ENCODE data around the gene PGAM2. TPM values are rescaled to one million over a fixed set of nuclear protein-coding genes. Genes with fewer than 3 reads are reported as not detected.
A peak's percentile ranks its signal among the peaks of the same experiment; 100 is the strongest.

PGAM2 gene
- total RNA-seq, 2 donors from 2014 or later: 9.7 TPM; not detected in 1

DNA sequence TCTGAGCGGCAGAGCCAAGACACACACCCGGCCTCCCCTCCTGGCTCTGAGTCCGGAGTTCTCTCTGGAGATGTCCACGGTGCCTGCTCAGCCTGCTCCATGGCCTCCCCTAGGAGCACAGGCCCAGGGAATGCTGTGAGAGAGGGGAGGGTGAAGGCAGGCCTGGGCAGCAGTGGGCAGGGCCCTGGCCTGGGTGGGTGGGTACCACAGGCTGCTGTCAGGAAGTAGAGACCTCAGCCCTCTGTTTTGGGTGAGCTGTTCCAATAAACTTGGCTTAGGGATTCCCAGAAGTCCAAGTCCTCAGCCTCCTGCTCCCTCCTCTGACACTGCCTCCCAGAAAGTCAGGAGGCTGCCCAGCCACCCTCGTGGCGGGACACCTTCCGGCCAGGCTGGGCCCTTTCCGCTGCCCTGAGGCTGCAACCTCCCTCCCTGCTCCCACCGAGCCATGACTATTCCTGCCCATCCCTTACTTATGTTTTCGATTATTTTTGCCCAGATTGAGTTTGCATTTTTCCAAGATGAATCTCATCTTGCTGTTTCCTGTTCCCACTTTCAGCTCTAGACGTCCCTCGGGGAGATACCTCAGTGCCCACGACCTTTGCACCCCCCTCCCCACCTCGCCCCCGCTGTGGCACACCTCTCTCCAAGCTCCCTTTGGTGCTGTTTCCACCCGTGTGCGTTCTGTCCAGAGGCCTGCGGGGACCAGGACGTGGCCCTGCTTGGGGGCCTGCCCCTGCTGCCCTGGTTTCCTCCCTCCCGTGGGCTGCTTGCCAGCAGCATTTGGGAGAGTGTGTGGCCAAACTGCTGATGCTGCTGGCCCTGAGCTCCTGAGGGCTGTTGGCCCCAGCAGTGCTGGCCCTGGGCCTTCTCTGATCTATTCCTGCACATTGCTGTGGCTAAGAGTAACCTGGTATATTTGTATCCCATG, 22.8 kb upstream of the PGAM2 start:
- H3K36me3 ChIP-seq: no peaks in the 10 kb centered on the region
- peak overlapping the region; percentile 52 to 57 for H3K27ac ChIP-seq
- WGBS: 50% methylated on average over 20 of the region's 20 CpGs
- DNase-seq (ENCODE audit: low spot score): no peak
- no peak overlapping the region for H3K4me3 ChIP-seq
- TF ChIP-seq POLR2A (IDR thresholded peaks at IDR 0.05): no peak
- no peak for TF ChIP-seq POLR2AphosphoS5 (IDR thresholded peaks at IDR 0.05)
- TF ChIP-seq, protein P1, sequence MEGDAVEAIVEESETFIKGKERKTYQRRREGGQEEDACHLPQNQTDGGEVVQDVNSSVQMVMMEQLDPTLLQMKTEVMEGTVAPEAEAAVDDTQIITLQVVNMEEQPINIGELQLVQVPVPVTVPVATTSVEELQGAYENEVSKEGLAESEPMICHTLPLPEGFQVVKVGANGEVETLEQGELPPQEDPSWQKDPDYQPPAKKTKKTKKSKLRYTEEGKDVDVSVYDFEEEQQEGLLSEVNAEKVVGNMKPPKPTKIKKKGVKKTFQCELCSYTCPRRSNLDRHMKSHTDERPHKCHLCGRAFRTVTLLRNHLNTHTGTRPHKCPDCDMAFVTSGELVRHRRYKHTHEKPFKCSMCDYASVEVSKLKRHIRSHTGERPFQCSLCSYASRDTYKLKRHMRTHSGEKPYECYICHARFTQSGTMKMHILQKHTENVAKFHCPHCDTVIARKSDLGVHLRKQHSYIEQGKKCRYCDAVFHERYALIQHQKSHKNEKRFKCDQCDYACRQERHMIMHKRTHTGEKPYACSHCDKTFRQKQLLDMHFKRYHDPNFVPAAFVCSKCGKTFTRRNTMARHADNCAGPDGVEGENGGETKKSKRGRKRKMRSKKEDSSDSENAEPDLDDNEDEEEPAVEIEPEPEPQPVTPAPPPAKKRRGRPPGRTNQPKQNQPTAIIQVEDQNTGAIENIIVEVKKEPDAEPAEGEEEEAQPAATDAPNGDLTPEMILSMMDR (IDR thresholded peaks at IDR 0.05): no peak
- no peaks in the 10 kb centered on the region for H3K4me1 ChIP-seq (replicated peaks)
- no peaks in the 10 kb centered on the region for H3K27me3 ChIP-seq (replicated peaks; ENCODE audit: insufficient read depth)
- H3K9me3 ChIP-seq: no peaks in the 10 kb centered on the region
- intact Hi-C loops (cut with DNase I): no loop called here

DNA sequence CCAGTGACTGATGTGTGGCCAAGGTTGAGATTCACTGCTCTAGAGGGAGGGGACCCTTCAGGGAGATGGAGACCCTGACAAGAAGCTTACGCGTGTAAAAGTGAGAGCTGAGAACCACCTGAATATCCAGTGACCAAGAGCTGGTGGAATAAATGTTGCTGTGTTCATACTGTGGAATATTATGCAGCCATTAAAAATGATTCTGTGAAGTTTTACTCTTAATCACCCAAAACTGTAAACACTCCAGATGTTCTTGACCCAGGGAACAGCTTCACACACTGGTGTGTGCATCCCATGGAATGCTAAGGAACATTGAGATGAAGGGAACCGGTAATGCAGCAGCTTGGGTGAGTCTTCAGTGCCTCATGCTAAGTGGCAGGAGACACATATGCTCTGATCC, 21.3 kb upstream of the PGAM2 start:
- TF ChIP-seq, protein P1 (IDR thresholded peaks at IDR 0.05): no peak
- TF ChIP-seq POLR2AphosphoS5 (IDR thresholded peaks at IDR 0.05) (no peak), POLR2A (IDR thresholded peaks at IDR 0.05) (no peak)
- DNase-seq (ENCODE audit: low spot score): no peak
- H3K9me3 ChIP-seq: no peaks in the 10 kb centered on the region
- H3K27ac ChIP-seq: no peak overlapping the region
- no peaks in the 10 kb centered on the region for H3K36me3 ChIP-seq
- no peak overlapping the region for H3K4me3 ChIP-seq
- 96% methylated on average over 3 of the region's 3 CpGs for WGBS
- H3K4me1 ChIP-seq (replicated peaks): no peaks in the 10 kb centered on the region
- H3K27me3 ChIP-seq (replicated peaks; ENCODE audit: insufficient read depth): no peaks in the 10 kb centered on the region
- intact Hi-C loops (cut with DNase I): no loop called here

DNA sequence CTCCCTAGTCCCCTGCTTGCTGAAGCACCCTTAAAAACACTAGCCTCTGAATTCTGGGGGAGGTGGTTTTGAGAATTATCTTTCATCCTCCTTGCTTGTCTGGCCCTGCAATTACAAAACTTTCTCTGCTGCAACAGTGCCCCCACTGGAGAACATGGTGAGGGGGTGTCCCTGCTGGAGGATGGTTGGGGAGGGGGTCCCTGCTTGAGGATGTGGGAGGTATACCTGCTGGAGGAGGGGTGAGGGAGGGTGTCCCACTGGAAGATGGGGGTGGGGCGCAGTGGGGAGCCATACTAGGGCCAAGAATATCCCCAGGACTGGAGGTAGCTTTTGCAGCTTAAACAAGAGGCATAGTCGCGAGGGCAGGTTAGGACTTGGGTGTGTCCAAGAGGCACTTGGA, 20.2 kb upstream of the PGAM2 start:
- H3K4me1 ChIP-seq (replicated peaks): no peaks in the 10 kb centered on the region
- no peaks in the 10 kb centered on the region for H3K9me3 ChIP-seq
- no peak overlapping the region for H3K4me3 ChIP-seq
- 76% methylated on average over 3 of the region's 3 CpGs for WGBS
- no peak for TF ChIP-seq POLR2A (IDR thresholded peaks at IDR 0.05)
- TF ChIP-seq POLR2AphosphoS5 (IDR thresholded peaks at IDR 0.05): no peak
- no peak overlapping the region for H3K27ac ChIP-seq
- DNase-seq (ENCODE audit: low spot score): no peak
- no peaks in the 10 kb centered on the region for H3K27me3 ChIP-seq (replicated peaks; ENCODE audit: insufficient read depth)
- intact Hi-C loops (cut with DNase I): no loop called here
- peaks cover 0 to 3% of the 10 kb centered on the region in 2 donors for H3K36me3 ChIP-seq

DNA sequence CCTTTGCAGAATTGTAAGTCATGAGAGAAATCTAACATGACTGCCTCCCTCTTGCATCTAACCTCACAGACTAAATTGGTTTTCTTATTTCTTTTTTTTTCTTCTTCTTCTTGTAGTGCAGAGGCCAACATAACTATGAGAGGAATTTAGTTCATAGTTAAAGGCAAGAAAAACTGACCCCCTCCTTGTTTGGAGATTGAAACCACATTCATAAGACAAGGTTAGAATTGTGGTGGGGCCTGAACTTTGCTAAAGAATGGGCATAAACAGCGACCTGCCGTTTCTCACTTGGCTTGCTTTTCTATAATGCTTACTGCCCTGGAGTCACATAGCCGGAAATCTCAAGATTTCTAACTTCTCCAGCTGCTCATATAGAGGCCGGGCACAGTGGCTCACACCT, 19.3 kb upstream of the PGAM2 start:
- H3K4me3 ChIP-seq: no peak overlapping the region
- H3K9me3 ChIP-seq: no peaks in the 10 kb centered on the region
- intact Hi-C loops (cut with DNase I): loop anchor here (5.0 kb wide), 1 partner anchor 38 kb away; the partner anchor contains the start of gene POLD2
- TF ChIP-seq POLR2A (IDR thresholded peaks at IDR 0.05) (no peak), POLR2AphosphoS5 (IDR thresholded peaks at IDR 0.05) (no peak)
- TF ChIP-seq, protein P1 (IDR thresholded peaks at IDR 0.05): no peak
- no peaks in the 10 kb centered on the region for H3K4me1 ChIP-seq (replicated peaks)
- DNase-seq (ENCODE audit: low spot score): no peak
- H3K27ac ChIP-seq: no peak overlapping the region
- peaks cover 0 to 11% of the 10 kb centered on the region in 2 donors for H3K36me3 ChIP-seq
- WGBS: 66% methylated on average over 4 of the region's 4 CpGs
- H3K27me3 ChIP-seq (replicated peaks; ENCODE audit: insufficient read depth): no peaks in the 10 kb centered on the region

DNA sequence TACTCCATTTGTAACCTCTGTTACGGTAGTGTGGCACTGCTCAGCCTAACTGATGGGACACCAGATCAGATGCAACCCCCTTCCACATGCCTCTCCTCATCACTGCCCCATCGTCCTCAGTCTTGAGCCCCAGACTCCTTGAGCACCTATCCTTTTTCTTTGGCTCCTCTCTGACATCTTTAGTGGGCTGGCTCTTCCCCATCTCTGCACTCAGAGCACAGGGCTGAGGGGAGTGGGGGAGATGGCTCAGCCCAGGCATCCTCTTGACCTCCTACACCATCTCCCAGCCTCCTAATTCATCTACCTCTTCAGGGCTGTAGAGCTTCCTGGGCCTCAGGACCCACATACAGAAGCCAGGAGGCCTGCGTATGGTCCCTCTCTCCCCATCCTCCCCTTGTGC, 18.4 kb upstream of the PGAM2 start:
- H3K27me3 ChIP-seq (replicated peaks; ENCODE audit: insufficient read depth): no peaks in the 10 kb centered on the region
- DNase-seq (ENCODE audit: low spot score): no peak
- peaks cover 0 to 20% of the 10 kb centered on the region in 2 donors for H3K36me3 ChIP-seq
- no peak overlapping the region for H3K4me3 ChIP-seq
- TF ChIP-seq POLR2AphosphoS5 (IDR thresholded peaks at IDR 0.05) (no peak), POLR2A (IDR thresholded peaks at IDR 0.05) (no peak)
- TF ChIP-seq, protein P1 (IDR thresholded peaks at IDR 0.05): no peak
- WGBS: 92% methylated on average over 3 of the region's 3 CpGs
- H3K27ac ChIP-seq: no peak overlapping the region
- no peaks in the 10 kb centered on the region for H3K4me1 ChIP-seq (replicated peaks)
- intact Hi-C loops (cut with DNase I): loop anchor here (5.0 kb wide), 1 partner anchor 39 kb away; the partner anchor contains the start of gene POLD2
- H3K9me3 ChIP-seq: no peaks in the 10 kb centered on the region

Measured in prostate gland (tissue), 2 donors.